Measurements from ENCODE around the gene ZNF385A.

The ZNF385A gene

GRCh38 chr12:54384591-54385041 is at the start of gene ZNF385A:
Gene ZNF385A (minus strand): TSS chr12:54384733. CDS start chr12:54384514, 219 bp downstream.
- DNase-seq: no peak

GRCh38 chr12:54432815-54433164 is 48.3 kb upstream of the ZNF385A start:
- no peak for DNase-seq

- no peak for DNase-seq
Measured at GRCh38 chr12:54431911-54432814, 47.6 kb upstream of the ZNF385A start.

GRCh38 chr12:54430471-54431069 is 46.0 kb upstream of the ZNF385A start:
- no peak for DNase-seq

GRCh38 chr12:54429014-54429471 is 44.5 kb upstream of the ZNF385A start:
- no peak for DNase-seq

- DNase-seq: no peak
Measured at GRCh38 chr12:54428050-54429013, 43.8 kb upstream of the ZNF385A start.

- no peak for DNase-seq
Measured at GRCh38 chr12:54427106-54427505, 42.6 kb upstream of the ZNF385A start.

GRCh38 chr12:54426690-54427089 is 42.2 kb upstream of the ZNF385A start:
- DNase-seq: no peak

GRCh38 chr12:54425702-54426101 is 41.2 kb upstream of the ZNF385A start:
- DNase-seq: no peak

- DNase-seq: no peak
Measured at GRCh38 chr12:54424224-54424623, 39.7 kb upstream of the ZNF385A start.

- DNase-seq: no peak
Measured at GRCh38 chr12:54423816-54424150, 39.2 kb upstream of the ZNF385A start.

- DNase-seq: no peak
Measured at GRCh38 chr12:54421879-54422250, 37.3 kb upstream of the ZNF385A start.

- DNase-seq: no peak
Measured at GRCh38 chr12:54421175-54421878, 36.8 kb upstream of the ZNF385A start.

GRCh38 chr12:54420766-54421144 is 36.2 kb upstream of the ZNF385A start:
- DNase-seq: no peak

GRCh38 chr12:54419088-54419887 is 34.8 kb upstream of the ZNF385A start, which contains the start of gene ITGA5:
Gene ITGA5 (minus strand): TSS chr12:54419266. CDS start chr12:54419198, 68 bp downstream.
- DNase-seq: no peak

- DNase-seq: no peak
Measured at GRCh38 chr12:54418441-54419087, 34.0 kb upstream of the ZNF385A start.

- DNase-seq: no peak
Measured at GRCh38 chr12:54417712-54418440, 33.3 kb upstream of the ZNF385A start.

GRCh38 chr12:54416687-54417603 is 32.4 kb upstream of the ZNF385A start:
- DNase-seq: no peak
